ENCODE measurements around the gene CLMN.

GRCh38 chr14:95267306-95267705, 52.4 kb downstream of the CLMN start:
- TF ChIP-seq CTCF (IDR thresholded peaks at IDR 0.05 in 2 of 3, conservative IDR thresholded peaks at IDR 0.05 in 1 of 3; ENCODE audit: borderline replicate concordance in 1 of 3, insufficient read depth in 1 of 3, low read depth in 2 of 3, low read length in 2 of 3) (no peak), CEBPB (IDR thresholded peaks at IDR 0.05; ENCODE audit: low read depth) (no peak)
